PC-9 (cell line): ENCODE measurements around the gene ANGPTL2. TPM values are rescaled to one million over a fixed set of nuclear protein-coding genes. Genes with fewer than 3 reads are reported as not detected.

Experiments
- BruUV-seq: library from RNA; stranded (reverse); fragments of 400-500 nt; replicated peaks from 2 replicates; lab custom pipeline; 2021; lab: Mats Ljungman, UMichigan
- CTCF ChIA-PET: fragments of 300-600 bp; sonication (Branson Sonifier 250); formaldehyde crosslinking; loops from one replicate; lab custom pipeline; 2022; ENCODE audit warnings: antibody characterized with exemption; lab: Charles Lee
- POLR2A ChIA-PET: fragments of 300-600 bp; sonication (Branson Sonifier 250); formaldehyde crosslinking; loops from one replicate; lab custom pipeline; 2022; ENCODE audit warnings: antibody characterized with exemption; ENCODE audit not compliant: unreplicated experiment; lab: Charles Lee
- DNase-seq, 2 experiments: peaks; one replicate each; pipeline versions ENCODE4 v3.0.0 to v3.0.0-alpha.2; 2015 to 2022; ENCODE audit warnings: mixed read lengths in 1 of 2
- H2AFZ ChIP-seq: fragments of 200-600 bp; sonication (generic); 2 replicates; pipeline ENCODE4 v1.8.1; 2017; ENCODE audit warnings: antibody characterized with exemption
- H3F3A ChIP-seq: fragments of 200-600 bp; sonication (generic); 2 replicates; pipeline ENCODE4 v1.8.1; 2017; ENCODE audit warnings: antibody characterized with exemption, mild to moderate bottlenecking, low read depth; ENCODE audit not compliant: insufficient read depth
- H3K27ac ChIP-seq: fragments of 200-600 bp; sonication (generic); 2 replicates; pipeline ENCODE4 v1.6.1; 2016; ENCODE audit warnings: mixed run types
- H3K27me3 ChIP-seq: fragments of 200-600 bp; sonication (generic); 2 replicates; pipeline ENCODE4 v1.6.1; 2016; ENCODE audit warnings: low read depth, mixed run types; ENCODE audit not compliant: insufficient read depth
- H3K36me3 ChIP-seq: fragments of 200-600 bp; sonication (generic); 2 replicates; pipeline ENCODE4 v1.6.1; 2016; ENCODE audit warnings: low read depth, mixed run types
- H3K4me1 ChIP-seq: fragments of 200-600 bp; sonication (generic); replicated peaks from 2 replicates; pipeline ENCODE4 v1.6.1; 2016; ENCODE audit warnings: mixed run types; ENCODE audit not compliant: insufficient read depth
- H3K4me2 ChIP-seq: fragments of 200-600 bp; sonication (generic); 2 replicates; pipeline ENCODE4 v1.6.1; 2017; ENCODE audit warnings: mixed run types
- H3K4me3 ChIP-seq: fragments of 200-600 bp; sonication (generic); 2 replicates; pipeline ENCODE4 v1.6.1; 2016; ENCODE audit warnings: mixed run types
- H3K79me2 ChIP-seq: fragments of 200-600 bp; sonication (generic); 2 replicates; pipeline ENCODE4 v1.6.1; 2017; ENCODE audit warnings: low read depth, mixed run types
- H3K9me2 ChIP-seq: fragments of 200-600 bp; sonication (generic); 2 replicates; pipeline ENCODE4 v1.8.1; 2017; ENCODE audit warnings: mild to moderate bottlenecking; ENCODE audit not compliant: insufficient read depth
- H3K9me3 ChIP-seq: fragments of 200-600 bp; sonication (generic); 2 replicates; pipeline ENCODE4 v1.8.1; 2016; ENCODE audit warnings: low read depth; ENCODE audit not compliant: insufficient read depth
- H4K20me1 ChIP-seq: fragments of 200-600 bp; sonication (generic); 2 replicates; pipeline ENCODE4 v1.8.1; 2017; ENCODE audit not compliant: insufficient read depth
- CTCF ChIP-seq: fragments of 200-600 bp; sonication (generic); conservative IDR thresholded peaks from 2 replicates; pipeline ENCODE4 v1.6.1; 2017; ENCODE audit warnings: mixed run types, antibody characterized with exemption, mild to moderate bottlenecking, moderate library complexity
- EZH2 ChIP-seq: fragments of 200-600 bp; sonication (generic); IDR thresholded peaks from 2 replicates; pipeline ENCODE4 v1.8.0; 2017; ENCODE audit warnings: antibody characterized with exemption, low read depth
- intact Hi-C: fragments of 100-400 bp; cut with micrococcal nuclease; formaldehyde crosslinking; loops from one replicate; pipeline ENCODE4 v1.10.0; 2022; ENCODE audit not compliant: unreplicated experiment
- total RNA-seq: library from RNA; stranded (reverse); gene quantifications from 2 replicates; pipeline ENCODE4 v1.2.3, GENCODE V29; 2021

The ANGPTL2 gene
- total RNA-seq, 1 experiment from 2014 or later = 0.13 TPM

DNA sequence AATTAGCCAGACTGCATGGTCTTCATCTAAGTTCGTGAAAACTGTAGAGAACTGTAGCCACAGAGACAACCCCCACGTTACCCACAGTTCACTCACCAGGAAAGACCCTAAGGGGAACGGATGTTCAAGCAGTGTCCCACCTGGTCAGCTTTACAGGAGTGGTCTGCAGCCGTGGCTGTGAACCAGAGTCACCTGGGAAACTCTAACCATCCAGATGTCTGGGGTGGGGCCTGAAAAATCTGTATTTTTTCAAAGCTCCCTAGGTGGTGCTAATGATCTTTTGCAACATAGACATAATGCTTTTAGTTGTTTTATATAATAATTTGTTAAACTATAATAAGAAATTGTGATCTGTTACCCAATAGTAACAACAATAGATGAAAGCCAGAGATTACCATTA, 47.7 kb upstream of the ANGPTL2 start:
- no peak for DNase-seq
- Histone ChIP-seq H3K4me1 (no peaks in the 10 kb centered on the region; the same call in 1 of the 2 replicates), H3K36me3 (no peaks in the 10 kb centered on the region), H3K9me3 (no peaks in the 10 kb centered on the region), H3K79me2 (no peaks in the 10 kb centered on the region), H3F3A (no peaks in the 10 kb centered on the region), H3K4me2 (no peak overlapping the region), H4K20me1 (no peaks in the 10 kb centered on the region), H3K27ac (no peak overlapping the region), H3K9me2 (no peaks in the 10 kb centered on the region), H2AFZ (no peak overlapping the region), H3K27me3 (no peaks in the 10 kb centered on the region), H3K4me3 (no peak overlapping the region)
- POLR2A ChIA-PET = interaction anchor here (0.5 to 0.7 kb wide), 4 partner anchors 10 to 55 kb away, joined by 3 to 7 read pairs (median 3); no protein-coding TSS in a partner anchor
- CTCF ChIA-PET = no interaction called here
- intact Hi-C loops = no loop called here
- TF ChIP-seq EZH2 (no peak), CTCF (no peak)
- no TSS peak for BruUV-seq

GRCh38 chr9:127169575-127169883, 47.1 kb upstream of the ANGPTL2 start:
- ChIA-PET CTCF (no interaction called here), POLR2A (interaction anchor here (0.7 kb wide), 1 partner anchor 10 kb away, joined by 7 read pairs; no protein-coding TSS in a partner anchor)
- TF ChIP-seq CTCF (no peak), EZH2 (no peak)
- Histone ChIP-seq H3K27ac (no peak overlapping the region), H4K20me1 (no peaks in the 10 kb centered on the region), H3K36me3 (no peaks in the 10 kb centered on the region), H3K9me3 (no peaks in the 10 kb centered on the region), H3K79me2 (no peaks in the 10 kb centered on the region), H3K27me3 (no peaks in the 10 kb centered on the region), H3K4me1 (no peaks in the 10 kb centered on the region; the same call in 1 of the 2 replicates), H2AFZ (no peak overlapping the region), H3K4me3 (no peak overlapping the region), H3K4me2 (no peak overlapping the region), H3K9me2 (no peaks in the 10 kb centered on the region), H3F3A (no peaks in the 10 kb centered on the region)
- BruUV-seq = no TSS peak
- intact Hi-C loops = no loop called here
- DNase-seq = no peak

- Histone ChIP-seq H3K4me2 (no peak overlapping the region), H4K20me1 (no peaks in the 10 kb centered on the region), H2AFZ (no peak overlapping the region), H3K79me2 (no peaks in the 10 kb centered on the region), H3K9me3 (no peaks in the 10 kb centered on the region), H3K27ac (no peak overlapping the region), H3K9me2 (no peaks in the 10 kb centered on the region), H3K27me3 (no peaks in the 10 kb centered on the region), H3K4me3 (no peak overlapping the region), H3K4me1 (no peaks in the 10 kb centered on the region; the same call in 1 of the 2 replicates), H3K36me3 (no peaks in the 10 kb centered on the region), H3F3A (no peaks in the 10 kb centered on the region)
- ChIA-PET POLR2A (no interaction called here), CTCF (interaction anchor here (0.6 kb wide), 1 partner anchor 224 kb away, joined by 4 read pairs; no protein-coding TSS in a partner anchor)
- TF ChIP-seq CTCF (no peak), EZH2 (no peak)
- intact Hi-C loops = no loop called here
- no TSS peak for BruUV-seq
- DNase-seq = no peak
Measured at GRCh38 chr9:127168756-127169574, 46.5 kb upstream of the ANGPTL2 start.
